Activated CD8-positive, alpha-beta memory T cell treated with anti-CD3 and anti-CD28 coated beads for 1 hour (primary cell): ENCODE measurements around the gene PLOD3.
A peak's percentile ranks its signal among the peaks of the same experiment; 100 is the strongest.
"Not testable (repeated sequence)": the region's sequence is repeated elsewhere in the genome, so short reads cannot be mapped to it uniquely, and the experiment has no call there.

Experiments used
- DNase-seq, 2 donors: peaks; one replicate each; pipeline ENCODE4 v3.0.0-alpha.2; 2020; ENCODE audit warnings: low read depth in 1 of 2; ENCODE audit errors: extremely low read depth in 1 of 2

Gene PLOD3, protein sequence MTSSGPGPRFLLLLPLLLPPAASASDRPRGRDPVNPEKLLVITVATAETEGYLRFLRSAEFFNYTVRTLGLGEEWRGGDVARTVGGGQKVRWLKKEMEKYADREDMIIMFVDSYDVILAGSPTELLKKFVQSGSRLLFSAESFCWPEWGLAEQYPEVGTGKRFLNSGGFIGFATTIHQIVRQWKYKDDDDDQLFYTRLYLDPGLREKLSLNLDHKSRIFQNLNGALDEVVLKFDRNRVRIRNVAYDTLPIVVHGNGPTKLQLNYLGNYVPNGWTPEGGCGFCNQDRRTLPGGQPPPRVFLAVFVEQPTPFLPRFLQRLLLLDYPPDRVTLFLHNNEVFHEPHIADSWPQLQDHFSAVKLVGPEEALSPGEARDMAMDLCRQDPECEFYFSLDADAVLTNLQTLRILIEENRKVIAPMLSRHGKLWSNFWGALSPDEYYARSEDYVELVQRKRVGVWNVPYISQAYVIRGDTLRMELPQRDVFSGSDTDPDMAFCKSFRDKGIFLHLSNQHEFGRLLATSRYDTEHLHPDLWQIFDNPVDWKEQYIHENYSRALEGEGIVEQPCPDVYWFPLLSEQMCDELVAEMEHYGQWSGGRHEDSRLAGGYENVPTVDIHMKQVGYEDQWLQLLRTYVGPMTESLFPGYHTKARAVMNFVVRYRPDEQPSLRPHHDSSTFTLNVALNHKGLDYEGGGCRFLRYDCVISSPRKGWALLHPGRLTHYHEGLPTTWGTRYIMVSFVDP

DNA sequence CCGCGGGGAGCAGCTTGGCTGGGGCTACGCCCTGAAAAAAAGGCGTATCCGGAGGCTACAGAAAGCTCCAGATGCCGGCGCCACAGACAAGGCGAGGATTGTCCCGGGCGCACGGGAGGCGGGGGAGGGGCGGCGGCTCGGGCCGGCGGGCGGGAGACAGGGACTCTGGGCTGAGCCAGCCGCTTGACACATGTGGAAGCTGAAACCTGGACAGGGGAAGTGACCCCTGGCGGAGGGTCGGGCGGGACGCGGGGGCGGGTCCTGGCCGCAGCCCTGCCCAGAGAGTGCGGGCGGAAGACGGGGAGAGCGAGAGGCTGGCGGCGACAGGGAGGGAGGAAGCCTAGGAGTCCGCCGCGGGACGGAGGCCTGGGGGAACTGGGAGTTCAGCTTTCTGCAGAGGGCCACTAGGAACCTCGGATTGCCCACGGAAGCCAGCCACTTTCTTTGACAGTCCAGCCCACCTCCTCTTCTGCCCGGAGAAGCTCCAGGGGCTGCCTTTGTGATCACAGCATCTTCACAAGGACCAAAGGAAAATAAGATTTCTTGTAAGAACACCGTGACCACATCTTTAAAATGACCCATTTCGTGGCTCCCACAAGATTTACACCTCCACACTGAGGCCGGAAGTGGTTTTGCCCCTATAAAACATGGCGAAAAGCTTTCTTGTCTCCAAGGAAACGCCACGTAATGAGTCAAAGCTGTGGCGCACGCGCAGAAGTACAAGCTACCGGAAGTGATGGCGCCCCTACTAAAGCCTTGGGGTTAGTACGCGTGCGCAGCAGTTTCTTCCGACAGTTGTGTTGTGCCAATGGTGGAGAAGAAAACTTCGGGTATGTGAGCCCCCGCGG lies at the start of gene PLOD3, which contains the start of gene ZNHIT1:
Gene PLOD3, minus strand, starts transcription at position 194 of the 848 bp plus-strand sequence. CDS start 307 bp downstream, outside the sequence.
Gene ZNHIT1, plus strand, starts transcription at position 778 of the 848 bp plus-strand sequence. Its CDS starts 31 bp downstream, at position 809.
- peak; percentile 93 to 97 for DNase-seq

DNA sequence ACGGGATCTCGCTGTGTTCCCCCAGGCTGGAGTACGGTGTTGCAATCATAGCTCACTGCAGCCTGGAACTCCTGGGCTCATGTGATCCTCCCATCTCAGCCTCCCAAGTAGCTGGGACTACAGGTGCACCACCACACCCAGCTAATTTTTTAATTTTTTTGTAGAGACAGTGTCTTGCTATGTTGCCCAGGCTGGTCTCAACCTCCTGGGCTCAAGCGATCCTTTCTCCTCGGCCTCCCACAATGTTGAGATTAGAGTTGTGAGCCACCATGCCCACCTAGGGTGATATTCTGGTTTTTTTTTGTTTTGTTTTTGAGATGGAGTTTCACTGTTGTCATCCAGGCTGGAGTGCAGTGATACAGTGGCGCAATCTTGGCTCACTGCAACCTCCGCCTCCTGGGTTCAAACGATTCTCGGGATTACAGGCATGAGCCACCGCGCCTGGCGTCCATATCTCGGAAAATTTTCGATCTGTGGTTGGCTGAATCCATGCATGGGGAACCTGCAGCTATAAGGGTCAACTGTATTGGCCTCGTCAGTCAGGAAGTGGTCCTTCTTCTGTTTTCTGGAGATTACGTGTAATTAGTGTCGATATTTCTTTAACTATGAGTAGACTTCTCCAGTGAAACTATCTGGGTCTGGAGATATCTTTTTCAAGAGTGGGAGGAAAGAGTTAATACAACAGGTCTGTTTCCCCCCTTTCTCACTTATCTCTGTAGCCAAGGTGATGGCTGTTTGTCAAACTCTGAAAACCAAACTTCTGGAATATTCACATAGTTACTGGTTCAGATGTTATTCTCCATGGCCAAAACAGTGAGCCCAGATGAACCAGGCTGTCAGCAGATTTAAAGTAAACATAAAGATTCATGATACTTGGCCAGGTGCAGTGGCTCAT lies 48.5 kb upstream of the PLOD3 start:
- DNase-seq, result no peak

DNA sequence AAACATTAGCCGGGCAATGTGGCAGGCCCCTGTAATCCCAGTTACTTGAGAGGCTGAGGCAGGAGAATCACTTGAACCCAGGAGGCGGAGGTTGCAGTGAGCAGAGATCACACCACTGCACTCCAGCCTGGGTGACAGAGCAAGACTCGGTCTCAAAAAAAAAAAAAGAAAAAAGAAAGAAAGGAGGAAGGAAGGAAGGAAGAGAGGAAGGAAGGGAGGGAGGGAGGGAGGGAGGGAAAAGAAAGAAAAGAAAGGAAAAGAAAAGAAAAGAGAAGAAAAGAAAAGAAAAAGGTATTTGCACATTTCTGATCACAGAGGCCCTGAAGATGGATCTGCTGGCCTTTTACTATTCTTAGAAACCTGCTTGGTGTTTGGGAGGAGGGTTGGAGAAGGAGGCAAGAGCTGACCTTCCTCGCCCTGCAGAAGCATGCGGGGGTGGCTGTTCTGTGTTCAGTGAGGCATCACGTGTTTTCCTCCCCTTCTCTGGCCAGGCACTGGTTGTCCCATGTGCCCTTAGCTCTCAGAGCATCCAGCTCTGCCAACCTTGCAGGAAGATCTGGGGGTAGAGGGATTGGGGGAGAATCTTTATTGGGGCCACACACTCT lies 46.8 kb upstream of the PLOD3 start:
- not testable (repeated sequence) for DNase-seq

DNA sequence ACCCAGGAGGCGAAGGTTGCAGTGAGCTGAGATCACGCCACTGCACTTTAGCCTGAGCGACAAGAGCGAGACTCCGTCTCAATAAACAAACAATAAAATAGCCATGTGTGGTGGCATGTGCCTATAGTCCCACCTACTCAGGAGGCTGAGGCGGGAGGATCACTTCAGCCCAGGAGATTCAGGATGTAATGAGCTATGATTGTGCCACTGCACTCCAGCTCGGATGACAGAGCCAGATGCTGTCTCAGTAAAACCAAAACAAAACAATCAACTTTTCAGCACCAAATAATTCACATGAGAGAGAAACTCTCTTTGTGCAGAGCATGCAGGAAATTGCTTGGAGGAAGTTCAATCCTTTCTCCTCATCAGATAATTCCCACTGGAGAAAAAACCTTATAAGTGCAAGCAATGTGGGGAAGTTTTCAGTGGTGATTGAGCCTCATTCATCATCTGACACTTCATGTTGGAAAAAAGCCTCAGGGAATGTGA lies 40.9 kb upstream of the PLOD3 start:
- no peak for DNase-seq

DNA sequence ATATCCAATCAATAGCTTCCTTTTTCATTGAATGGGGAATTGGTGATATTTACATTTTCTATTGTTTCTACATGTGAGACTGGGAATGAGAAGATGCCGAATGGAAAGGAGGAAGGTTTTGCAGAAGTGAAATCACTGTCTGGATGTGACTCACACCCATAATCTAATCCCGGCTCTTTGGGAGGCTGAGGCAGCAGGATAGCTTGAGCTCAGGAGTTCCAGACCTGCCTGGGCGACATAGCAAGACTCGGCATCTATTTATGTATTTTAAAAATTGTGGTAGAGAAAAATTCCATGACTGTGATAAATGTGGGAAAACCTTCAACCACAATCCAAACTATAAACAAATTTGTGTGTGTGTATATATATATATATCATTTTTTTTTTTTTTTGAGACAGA lies 38.4 kb upstream of the PLOD3 start:
- DNase-seq, result no peak

DNA sequence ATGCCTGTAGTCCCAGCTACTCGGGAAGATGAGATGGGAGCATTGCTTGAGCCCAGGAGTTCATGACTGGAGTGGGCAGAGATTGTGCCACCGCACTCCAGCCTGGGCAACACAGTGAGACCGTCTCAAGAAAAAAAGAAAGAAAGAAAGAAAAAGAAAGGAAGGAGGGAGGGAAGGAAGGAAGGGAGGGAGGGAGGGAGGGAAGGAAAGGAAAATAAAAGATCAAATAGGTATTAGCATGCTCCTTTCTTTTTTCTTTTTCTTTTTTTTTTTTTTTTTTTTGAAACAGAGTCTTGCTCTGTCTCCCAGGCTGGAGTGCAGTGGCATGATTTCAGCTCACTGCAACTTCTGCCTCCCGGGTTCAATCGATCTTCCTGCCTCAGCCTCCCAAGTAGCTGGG lies 35.8 kb upstream of the PLOD3 start:
- not testable (repeated sequence) for DNase-seq

DNA sequence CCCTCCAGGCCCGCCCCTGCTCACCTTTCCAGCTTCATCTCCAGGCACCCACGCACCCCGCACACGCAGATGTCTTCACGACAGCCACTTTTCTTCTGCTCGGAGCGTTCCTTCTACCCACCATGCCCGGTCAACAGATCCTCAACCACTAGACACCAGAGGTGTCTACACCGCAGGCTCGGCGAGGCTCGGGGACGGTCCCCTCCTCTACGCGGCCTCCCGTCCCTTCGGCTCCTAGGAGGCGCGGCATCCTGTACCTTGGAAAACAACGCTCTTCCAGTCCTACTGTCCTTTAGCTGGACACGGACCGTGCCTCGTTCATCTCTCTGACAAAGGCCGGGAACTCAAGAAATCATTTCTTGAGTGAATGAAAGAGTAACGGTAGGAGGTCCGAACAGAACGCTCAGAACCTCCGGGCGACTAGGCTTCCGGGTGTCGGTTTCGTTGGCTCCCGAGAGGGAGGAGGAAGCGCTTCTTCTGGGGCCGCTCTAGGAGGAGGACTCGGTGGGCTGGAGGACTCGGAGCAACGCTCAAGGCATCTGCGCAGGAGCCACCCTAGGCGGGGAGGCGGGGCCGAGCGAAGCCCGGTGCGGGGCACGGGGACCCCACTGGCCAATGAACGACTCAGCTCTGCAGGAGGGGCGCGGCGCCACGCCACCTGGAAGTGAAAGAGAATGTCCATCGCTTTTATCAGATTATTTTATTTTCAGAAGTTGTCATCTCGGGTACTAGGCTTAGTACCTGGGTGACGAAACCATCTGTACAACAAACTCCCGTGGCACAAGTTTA lies 34.7 kb upstream of the PLOD3 start:
- peak; percentile 96 to 98 for DNase-seq

DNA sequence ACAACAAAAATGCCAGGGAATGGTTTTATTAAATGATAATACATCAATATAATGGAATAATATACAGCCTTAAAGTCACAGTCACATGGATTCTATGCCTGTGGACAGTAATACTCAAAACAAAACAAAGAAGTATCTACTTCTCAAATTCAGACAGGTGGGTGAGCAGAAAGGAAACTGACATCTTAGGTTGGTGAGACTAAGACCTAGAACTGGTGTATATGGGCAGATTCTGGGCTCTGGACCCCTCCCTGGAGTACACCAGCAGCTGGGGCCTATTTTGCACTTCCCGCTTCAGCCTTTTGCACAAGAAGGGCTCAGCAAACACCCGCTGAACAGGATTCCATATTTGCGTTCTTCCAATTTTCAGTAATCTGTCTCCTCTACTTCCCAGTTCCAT lies 32.9 kb upstream of the PLOD3 start:
- DNase-seq, result no peak

DNA sequence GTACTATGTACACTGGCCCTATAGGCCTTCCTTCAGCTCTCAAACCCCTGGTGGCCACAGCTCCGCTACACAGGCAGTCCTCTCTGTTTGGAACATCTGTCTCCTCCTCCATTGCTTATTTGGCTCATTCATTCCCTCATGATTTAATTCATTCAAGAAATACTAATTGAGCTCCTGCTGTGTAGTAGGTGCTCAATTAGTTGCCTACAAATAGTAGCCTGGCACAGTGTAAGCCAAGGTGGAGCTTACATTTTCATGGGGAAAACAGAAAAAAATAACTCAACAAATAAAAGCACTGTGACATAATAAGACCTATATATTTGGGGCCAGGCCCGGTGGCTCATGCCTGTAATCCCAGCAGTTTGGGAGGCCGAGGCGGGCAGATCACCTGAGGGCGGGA lies 30.9 kb upstream of the PLOD3 start:
- no peak for DNase-seq

DNA sequence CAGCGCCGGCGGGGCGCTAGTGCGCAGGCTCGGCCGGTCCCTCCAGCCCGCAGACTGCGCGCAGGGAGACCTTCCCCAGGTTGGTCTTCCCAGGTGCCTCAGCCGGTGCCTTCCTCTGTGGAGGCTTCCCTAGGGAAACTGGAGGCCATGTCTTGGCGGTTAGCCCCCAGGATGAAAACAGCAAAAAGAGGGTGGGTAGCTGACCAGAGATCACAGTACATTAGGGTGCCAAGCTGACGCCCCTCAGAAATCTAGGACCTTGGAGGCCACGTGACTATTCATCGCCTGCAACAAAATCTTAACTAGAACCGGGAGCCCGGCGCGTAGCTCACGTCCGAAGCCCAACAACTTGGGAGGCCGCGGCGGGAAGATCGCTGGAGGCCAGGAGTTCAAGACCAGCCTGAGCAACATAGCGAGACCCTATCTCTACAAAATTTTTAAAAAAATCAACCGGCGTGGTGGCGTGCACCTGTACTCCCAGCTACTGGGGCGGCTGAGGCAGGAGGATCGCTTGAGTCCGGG lies 27.8 kb upstream of the PLOD3 start:
- no peak for DNase-seq

DNA sequence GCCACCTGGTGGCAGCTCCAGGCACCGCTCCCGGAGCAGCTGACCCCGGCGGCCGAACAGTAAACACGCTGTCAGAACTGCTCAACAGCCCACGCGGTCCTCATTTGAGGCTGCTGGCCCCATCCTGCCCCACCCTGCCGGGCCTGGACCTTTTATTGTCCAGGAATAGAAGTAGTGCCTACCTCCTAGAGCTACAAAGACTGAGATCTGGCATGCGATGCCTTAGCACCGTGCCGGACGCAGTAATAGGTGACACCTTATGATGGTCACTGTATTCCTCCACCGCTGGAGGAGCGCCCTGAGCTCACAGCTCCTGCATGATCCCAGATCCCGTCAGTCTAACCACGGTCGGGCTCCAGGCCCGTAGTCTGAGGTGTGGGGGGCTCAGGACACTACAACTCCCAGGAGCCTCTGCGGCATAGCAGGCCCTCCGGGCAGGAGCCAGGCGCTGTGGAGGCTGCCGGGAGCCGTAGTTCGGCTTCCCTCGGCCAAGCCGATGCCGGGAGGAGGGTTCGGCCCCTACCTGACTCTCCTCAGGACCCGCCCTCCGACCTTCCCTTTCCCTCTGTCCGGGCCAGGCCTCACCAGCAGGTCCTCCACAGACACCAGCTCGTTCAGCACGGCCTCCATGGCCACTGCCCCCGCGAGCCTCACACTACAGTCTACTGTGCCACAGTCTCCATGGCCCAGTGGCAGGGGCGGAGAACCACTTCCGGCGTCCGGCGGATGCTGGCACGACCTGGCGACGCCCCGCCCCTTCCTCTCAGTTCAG lies 27.2 kb upstream of the PLOD3 start, which contains the start of gene FIS1:
Gene FIS1, minus strand, starts transcription at position 707 of the 772 bp plus-strand sequence. Its CDS starts 77 bp downstream, at position 630.
- DNase-seq, result peak; percentile 73 to 86

DNA sequence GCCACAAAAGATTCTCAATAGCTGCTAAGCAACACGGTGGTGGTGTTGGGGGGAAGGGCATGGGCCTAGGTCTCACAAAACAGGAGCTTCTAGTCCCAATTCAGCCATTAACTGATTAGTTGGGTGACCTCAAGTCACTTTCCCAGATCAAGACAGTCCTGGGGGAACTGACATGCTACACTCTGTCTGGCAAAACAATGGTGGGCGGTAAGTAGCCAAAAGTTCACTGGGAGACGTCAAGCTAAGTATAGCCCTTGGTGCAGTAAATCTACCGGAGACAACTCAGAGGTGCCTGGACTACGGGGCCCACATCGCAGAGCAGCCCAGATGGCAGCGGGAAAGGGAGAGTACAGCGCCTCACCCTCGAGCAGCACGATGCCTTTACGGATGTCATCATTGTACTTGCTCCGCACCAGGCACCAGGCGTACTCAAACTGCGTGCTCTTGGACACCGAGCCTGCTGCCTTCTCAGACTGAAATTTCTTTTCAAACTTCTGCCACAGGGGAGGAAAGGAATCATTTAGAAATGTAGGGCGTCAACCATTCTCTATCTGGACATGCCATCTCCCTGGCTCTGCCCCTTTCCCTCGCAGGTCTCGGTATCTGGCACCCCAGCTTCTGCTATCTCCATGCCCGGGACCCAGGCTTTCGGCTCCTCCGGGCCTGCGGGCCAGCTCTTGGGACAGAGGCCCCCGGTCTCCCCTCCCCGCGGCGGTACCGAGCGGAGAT lies 26.4 kb upstream of the PLOD3 start:
- DNase-seq, result no peak

DNA sequence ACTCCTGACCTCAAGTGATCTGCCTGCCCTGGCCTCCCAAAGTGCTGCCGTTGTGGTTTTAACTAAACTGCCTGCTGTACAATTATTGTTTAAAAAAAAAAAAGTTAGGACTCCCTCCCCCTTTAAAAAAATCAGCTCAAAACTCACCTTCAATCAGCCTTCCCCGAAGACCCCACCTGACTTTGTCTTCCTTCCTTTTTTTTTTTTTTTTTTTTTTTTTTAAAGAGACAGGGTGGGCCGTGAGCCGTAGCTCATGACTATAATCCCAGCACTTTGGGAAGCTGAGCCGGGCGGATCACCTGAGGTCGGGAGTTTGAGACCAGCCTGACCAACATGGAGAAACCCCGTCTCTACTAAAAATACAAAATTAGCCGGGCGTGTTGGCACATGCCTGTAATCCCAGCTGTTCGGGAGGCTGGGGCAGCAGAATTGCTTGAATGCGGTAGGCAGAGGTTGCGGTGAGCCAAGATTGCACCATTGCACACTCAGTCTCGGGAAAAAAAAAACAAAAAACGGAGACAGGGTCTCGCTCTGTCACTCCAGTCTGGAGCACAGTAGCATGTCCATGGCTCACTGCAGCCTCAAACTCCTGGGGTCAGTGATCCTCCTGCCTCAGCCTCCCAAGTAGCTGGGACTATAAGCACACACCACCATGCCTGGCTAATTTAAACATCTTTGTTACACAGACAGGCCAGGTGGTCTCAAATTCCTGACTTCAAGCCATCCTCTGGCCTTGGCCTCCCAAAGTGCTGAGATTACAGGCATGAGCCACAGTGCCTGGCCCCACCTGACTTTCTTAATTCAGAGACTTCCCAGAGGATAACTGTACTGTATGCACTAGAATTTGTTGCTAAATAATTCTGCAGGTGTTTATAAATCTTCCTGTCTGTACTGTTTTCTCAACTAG lies 24.3 kb upstream of the PLOD3 start:
- no peak for DNase-seq

DNA sequence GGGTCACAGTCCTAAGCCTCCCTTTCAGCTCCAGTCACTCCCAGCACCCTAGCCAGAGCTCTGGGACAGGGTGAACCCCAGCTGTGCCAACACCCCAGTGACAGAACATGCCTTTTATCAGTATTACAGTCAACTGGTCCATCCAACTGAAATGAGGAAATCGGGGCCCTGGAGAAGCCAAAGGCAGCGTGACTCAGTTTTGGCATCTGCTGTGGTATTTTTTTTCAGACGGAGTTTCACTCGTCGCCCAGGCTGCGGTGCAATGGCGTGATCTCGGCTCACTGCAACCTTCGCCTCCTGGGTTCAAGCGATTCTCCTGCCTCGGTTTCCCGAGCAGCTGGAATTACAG lies 23.6 kb upstream of the PLOD3 start:
- DNase-seq, result no peak

DNA sequence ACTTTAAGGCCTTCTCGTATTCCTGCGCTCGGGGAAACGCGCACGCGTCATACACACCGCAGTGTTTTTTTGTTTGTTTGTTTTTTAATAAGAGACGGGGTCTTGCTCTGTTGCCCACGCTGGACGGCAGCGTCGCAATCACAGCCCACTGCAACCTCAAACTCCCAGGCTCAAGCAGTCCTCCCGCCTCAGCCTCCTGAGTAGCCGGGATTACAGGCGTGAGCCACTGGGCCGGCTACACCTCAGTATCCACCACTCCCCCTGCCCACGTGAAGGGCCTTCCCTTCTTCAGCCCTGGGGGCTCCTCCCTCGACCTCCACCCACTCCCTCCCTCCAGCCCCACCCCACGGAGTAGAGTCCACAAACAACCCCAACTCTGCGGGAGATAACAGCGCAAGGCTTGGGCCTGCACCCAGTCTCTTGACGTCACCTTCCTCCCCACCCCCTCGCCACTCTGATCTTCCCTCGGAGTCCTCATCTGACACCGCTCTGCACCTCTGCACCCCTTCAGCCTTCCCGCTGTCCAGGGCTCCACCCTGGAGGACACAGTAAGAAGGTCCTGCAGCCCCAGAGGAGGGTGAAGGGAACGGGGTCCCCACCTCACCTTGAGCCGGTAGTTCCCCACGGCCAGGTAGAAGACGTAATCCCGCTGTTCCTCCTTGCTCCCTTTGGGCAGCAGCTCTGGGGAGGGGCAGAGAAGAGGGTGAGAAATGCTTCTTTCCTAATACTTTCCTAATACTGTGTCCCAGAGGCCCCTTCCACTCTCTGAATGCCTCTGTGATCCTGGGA lies 23.0 kb upstream of the PLOD3 start:
- no peak for DNase-seq

DNA sequence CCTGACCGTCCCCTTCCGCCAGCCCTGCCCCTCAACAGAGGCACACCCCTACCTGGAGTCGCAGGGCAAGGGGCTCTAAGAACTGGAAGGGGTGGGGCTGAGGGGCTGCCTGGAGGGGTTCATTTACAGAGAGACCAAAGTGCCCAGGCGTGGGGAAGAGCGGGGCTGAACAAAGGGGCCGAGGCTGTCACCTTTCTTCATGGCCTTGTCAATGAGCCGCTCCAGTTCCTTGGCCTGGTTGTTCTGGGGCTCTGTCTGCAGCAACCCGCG lies 22.5 kb upstream of the PLOD3 start:
- DNase-seq, result no peak
